Measurements from ENCODE around the gene CDK15.

- TF ChIP-seq CTCF (IDR thresholded peaks at IDR 0.05 in 8 of 11, conservative IDR thresholded peaks at IDR 0.05 in 3 of 11) (no peak), POLR2AphosphoS5 (IDR thresholded peaks at IDR 0.05) (no peak), POLR2A (IDR thresholded peaks at IDR 0.05) (no peak)
Measured at GRCh38 chr2:201833781-201834180, 27.4 kb downstream of the CDK15 start.
